ENCODE data around the gene LTBP1.

Gene LTBP1

GRCh38 chr2:33014268-33014667 lies 67.5 kb downstream of the LTBP1 start:
- DNase-seq: no peak

GRCh38 chr2:33015421-33016142 lies 68.8 kb downstream of the LTBP1 start:
- no peak for DNase-seq

- DNase-seq: no peak
Observed at GRCh38 chr2:33018271-33018670, 71.5 kb downstream of the LTBP1 start.

- no peak for DNase-seq
Observed at GRCh38 chr2:33019796-33020195, 73.0 kb downstream of the LTBP1 start.

- DNase-seq: no peak
Observed at GRCh38 chr2:33020883-33021282, 74.1 kb downstream of the LTBP1 start.

- DNase-seq: no peak
Observed at GRCh38 chr2:33021542-33022227, 74.9 kb downstream of the LTBP1 start.

GRCh38 chr2:33022395-33022985 lies 75.7 kb downstream of the LTBP1 start:
- DNase-seq: no peak

GRCh38 chr2:33022989-33023727 lies 76.4 kb downstream of the LTBP1 start:
- peak in 1 of 5 experiments; percentile 55 for DNase-seq

GRCh38 chr2:33023728-33024500 lies 77.2 kb downstream of the LTBP1 start:
- DNase-seq: no peak

- no peak for DNase-seq
Observed at GRCh38 chr2:33024758-33025157, 78.0 kb downstream of the LTBP1 start.

GRCh38 chr2:33029459-33029858 lies 82.7 kb downstream of the LTBP1 start:
- no peak for DNase-seq

GRCh38 chr2:33029926-33030325 lies 83.2 kb downstream of the LTBP1 start:
- no peak for DNase-seq

GRCh38 chr2:33030326-33030725 lies 83.6 kb downstream of the LTBP1 start:
- no peak for DNase-seq

- no peak for DNase-seq
Observed at GRCh38 chr2:33032245-33032644, 85.5 kb downstream of the LTBP1 start.

- DNase-seq: peak in 1 of 5 experiments; percentile 16
Observed at GRCh38 chr2:33033606-33034081, 86.9 kb downstream of the LTBP1 start.

- DNase-seq: no peak
Observed at GRCh38 chr2:33034784-33035183, 88.0 kb downstream of the LTBP1 start.

- DNase-seq: no peak
Observed at GRCh38 chr2:33038230-33038629, 91.5 kb downstream of the LTBP1 start.

GRCh38 chr2:33038799-33039198 lies 92.0 kb downstream of the LTBP1 start:
- DNase-seq: no peak

- no peak for DNase-seq
Observed at GRCh38 chr2:33040541-33040940, 93.8 kb downstream of the LTBP1 start.

GRCh38 chr2:33042265-33042664 lies 95.5 kb downstream of the LTBP1 start:
- no peak for DNase-seq

GRCh38 chr2:33042819-33043218 lies 96.1 kb downstream of the LTBP1 start:
- no peak for DNase-seq

GRCh38 chr2:33047939-33048338 lies 101.2 kb downstream of the LTBP1 start:
- DNase-seq: no peak
